PC-9 (cell line): Measurements from ENCODE around the gene CENPB.

Experiments
- EZH2 ChIP-seq: fragments of 200-600 bp; sonication (generic); IDR thresholded peaks from 2 replicates; pipeline ENCODE4 v1.8.0; 2017; ENCODE audit warnings: antibody characterized with exemption, low read depth
- TF ChIP-seq, protein P1 (sequence below): fragments of 200-600 bp; sonication (generic); conservative IDR thresholded peaks from 2 replicates; pipeline ENCODE4 v1.6.1; 2017; ENCODE audit warnings: mixed run types, antibody characterized with exemption, mild to moderate bottlenecking, moderate library complexity

GRCh38 chr20:3777381-3777715 lies 9.2 kb downstream of the CENPB start:
- TF ChIP-seq, protein P1, sequence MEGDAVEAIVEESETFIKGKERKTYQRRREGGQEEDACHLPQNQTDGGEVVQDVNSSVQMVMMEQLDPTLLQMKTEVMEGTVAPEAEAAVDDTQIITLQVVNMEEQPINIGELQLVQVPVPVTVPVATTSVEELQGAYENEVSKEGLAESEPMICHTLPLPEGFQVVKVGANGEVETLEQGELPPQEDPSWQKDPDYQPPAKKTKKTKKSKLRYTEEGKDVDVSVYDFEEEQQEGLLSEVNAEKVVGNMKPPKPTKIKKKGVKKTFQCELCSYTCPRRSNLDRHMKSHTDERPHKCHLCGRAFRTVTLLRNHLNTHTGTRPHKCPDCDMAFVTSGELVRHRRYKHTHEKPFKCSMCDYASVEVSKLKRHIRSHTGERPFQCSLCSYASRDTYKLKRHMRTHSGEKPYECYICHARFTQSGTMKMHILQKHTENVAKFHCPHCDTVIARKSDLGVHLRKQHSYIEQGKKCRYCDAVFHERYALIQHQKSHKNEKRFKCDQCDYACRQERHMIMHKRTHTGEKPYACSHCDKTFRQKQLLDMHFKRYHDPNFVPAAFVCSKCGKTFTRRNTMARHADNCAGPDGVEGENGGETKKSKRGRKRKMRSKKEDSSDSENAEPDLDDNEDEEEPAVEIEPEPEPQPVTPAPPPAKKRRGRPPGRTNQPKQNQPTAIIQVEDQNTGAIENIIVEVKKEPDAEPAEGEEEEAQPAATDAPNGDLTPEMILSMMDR: no peak
- no peak for TF ChIP-seq EZH2
